ENCODE results near the gene CPSF4. TPM values are rescaled to one million over a fixed set of nuclear protein-coding genes. Genes with fewer than 3 reads are reported as not detected.

Gene CPSF4
- total RNA-seq (2014; rRNA removed; shearing (Covaris generic)) = 93.5 and 95.1 TPM in 2 replicates

DNA sequence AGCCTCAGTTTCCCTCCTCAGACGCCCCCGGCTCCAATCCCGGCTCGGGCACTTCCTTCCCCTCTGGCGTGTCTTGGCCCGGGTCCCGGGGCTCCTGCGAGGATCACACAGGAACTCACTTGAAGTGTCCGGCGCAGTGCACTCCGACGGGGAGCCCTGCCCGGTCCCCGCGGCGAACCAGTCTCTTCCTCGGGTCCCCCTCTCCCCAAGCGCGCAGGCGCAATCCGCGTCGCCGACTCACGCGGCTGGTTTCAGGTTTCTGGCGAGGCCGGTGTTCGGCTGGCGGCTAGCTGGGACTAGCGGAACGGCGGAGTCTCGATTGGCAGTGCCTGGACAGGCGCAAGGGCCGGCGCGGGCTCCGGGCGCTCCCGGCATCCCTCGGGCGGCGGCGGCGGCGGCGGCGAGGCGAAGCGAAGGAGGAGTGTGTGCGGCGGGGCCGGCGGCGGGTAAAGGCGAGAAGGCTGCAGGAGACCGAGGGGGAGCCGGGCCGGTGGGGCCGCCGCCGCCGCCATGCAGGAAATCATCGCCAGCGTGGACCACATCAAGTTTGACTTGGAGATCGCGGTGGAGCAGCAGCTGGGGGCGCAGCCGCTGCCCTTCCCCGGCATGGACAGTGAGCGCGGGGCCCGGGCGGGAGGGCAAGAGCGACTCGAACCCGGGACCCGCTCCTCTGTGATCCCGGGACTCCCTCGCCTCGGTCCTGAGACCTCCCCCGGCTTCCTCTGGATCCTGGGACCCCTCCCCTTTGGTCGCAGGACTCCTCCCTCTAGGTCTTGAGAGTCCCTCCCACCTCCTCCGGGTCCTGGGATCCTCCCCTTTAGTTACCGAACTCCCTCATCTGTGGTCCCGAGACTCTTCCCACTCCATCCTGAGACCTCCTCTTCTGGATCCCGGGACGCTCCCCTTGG, at the start of gene CPSF4, which contains the start of gene PTCD1:
Gene CPSF4 (plus strand): TSS at position 371 of the 908 bp plus-strand sequence. CDS start 140 bp downstream, at position 511.
Gene PTCD1 (minus strand): TSS at position 226 of the 908 bp plus-strand sequence. CDS start 3,556 bp downstream, outside the sequence.
- no peaks in the 10 kb centered on the region for H3K27me3 ChIP-seq (ENCODE audit: control insufficient read depth, insufficient read depth, low read length)
- DNase-seq = peak; percentile 100
- peak within 1 kb of the TSS; percentile 100 for H3K4me3 ChIP-seq (ENCODE audit: insufficient read depth, low read depth, low read length)
- peaks cover 24% of the 10 kb centered on the region for H3K36me3 ChIP-seq (replicated peaks; ENCODE audit: control insufficient read depth, insufficient read depth, low read length)

DNA sequence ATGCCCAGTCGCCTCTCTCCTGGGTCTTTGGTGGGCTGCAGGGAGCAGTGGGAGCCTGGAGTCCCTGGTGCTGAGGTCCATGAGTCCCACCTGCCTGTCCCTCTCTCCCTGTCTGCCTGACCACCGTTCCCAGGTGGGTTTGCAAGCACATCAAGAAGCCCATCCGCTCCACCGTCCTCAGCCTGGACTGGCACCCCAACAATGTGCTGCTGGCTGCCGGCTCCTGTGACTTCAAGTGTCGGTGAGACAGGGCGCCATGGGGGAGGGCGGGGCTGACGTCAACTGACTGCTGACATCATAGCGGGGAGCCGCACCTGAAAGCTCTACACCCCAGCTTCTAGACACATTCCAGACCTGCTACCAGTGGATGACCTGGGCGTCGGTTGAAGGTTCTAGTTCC, 49.0 kb upstream of the CPSF4 start:
- Histone ChIP-seq H3K27me3 (ENCODE audit: control insufficient read depth, insufficient read depth, low read length) (no peaks in the 10 kb centered on the region), H3K36me3 (replicated peaks; ENCODE audit: control insufficient read depth, insufficient read depth, low read length) (peaks cover 21% of the 10 kb centered on the region), H3K4me3 (ENCODE audit: insufficient read depth, low read depth, low read length) (no peak overlapping the region)
- peak; percentile 28 for DNase-seq

- H3K36me3 ChIP-seq (replicated peaks; ENCODE audit: control insufficient read depth, insufficient read depth, low read length) = peaks cover 23% of the 10 kb centered on the region
- H3K4me3 ChIP-seq (ENCODE audit: insufficient read depth, low read depth, low read length) = no peak overlapping the region
- peak; percentile 45 for DNase-seq
- no peaks in the 10 kb centered on the region for H3K27me3 ChIP-seq (ENCODE audit: control insufficient read depth, insufficient read depth, low read length)
Measured at GRCh38 chr7:99390941-99391602, 47.7 kb upstream of the CPSF4 start.

GRCh38 chr7:99392046-99392445, 46.7 kb upstream of the CPSF4 start:
- H3K27me3 ChIP-seq (ENCODE audit: control insufficient read depth, insufficient read depth, low read length) = no peaks in the 10 kb centered on the region
- DNase-seq = no peak
- H3K4me3 ChIP-seq (ENCODE audit: insufficient read depth, low read depth, low read length) = peak overlapping the region; percentile 62
- peaks cover 22% of the 10 kb centered on the region for H3K36me3 ChIP-seq (replicated peaks; ENCODE audit: control insufficient read depth, insufficient read depth, low read length)

DNA sequence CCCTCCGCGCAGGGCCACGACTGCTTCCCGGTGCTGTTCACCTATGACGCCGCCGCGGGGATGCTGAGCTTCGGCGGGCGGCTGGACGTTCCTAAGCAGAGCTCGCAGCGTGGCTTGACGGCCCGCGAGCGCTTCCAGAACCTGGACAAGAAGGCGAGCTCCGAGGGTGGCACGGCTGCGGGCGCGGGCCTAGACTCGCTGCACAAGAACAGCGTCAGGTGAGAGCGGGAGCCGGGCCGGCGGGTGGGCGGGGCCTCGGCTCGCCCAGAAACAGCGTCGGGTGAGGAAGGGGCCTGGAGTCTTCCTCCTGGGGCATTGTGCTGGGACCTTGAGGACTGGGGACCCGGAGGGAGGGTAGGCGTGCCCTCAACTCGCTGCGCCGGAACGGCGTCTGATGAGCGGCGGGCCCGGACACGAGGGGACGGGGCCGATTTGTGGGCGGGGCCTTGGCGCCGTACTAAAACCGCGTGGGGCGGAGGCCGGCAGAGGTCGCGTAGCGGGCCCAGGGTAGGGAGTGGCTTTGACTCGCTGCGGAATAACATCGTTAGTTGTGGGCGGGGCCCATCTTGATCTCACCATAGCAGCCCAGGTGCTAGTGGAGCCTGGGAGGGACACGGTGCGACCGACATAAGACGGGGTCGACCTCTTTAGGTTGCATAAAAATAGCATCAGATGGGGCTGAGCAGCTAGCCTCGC, 45.9 kb upstream of the CPSF4 start:
- peak; percentile 98 for DNase-seq
- no peaks in the 10 kb centered on the region for H3K27me3 ChIP-seq (ENCODE audit: control insufficient read depth, insufficient read depth, low read length)
- H3K36me3 ChIP-seq (replicated peaks; ENCODE audit: control insufficient read depth, insufficient read depth, low read length) = peaks cover 28% of the 10 kb centered on the region
- peak overlapping the region; percentile 62 for H3K4me3 ChIP-seq (ENCODE audit: insufficient read depth, low read depth, low read length)

DNA sequence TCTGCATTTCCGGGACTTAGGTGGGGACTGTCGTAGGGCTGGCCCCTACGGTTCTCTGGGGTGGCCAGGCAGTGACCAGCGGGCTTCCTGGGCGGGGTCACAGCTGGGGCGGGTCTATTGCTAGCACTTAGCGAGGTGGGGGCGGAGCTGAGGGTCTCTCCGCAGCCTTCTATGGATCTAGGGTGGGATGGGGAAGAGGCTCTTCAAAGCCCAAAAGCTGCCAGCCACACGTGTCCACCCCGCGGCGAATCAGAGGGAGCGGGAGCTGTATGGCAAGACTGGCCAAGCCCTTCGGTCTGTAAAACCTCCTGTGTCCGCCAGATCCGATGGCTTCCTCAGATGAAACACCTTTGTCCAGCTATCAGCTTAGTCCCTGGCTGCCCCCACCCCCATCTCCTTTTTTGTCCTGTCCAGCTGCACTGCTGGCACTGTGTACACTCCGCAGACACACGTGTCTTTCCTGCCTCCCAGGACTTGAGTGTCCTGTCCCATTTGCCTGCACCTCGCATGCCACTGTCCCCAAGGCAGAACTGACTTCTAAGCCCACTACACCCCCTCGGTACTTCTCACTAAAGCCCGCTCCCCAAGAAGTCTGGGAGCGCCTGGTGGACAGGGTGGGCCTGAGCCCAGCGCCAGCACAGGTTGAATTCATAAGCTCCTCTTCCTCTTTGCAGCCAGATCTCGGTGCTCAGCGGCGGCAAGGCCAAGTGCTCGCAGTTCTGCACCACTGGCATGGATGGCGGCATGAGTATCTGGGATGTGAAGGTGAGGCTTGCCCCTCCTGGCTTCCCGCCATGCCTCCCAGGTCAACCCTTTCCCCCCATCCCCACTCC, 45.2 kb upstream of the CPSF4 start:
- peak; percentile 96 for DNase-seq
- peak overlapping the region; percentile 62 for H3K4me3 ChIP-seq (ENCODE audit: insufficient read depth, low read depth, low read length)
- H3K27me3 ChIP-seq (ENCODE audit: control insufficient read depth, insufficient read depth, low read length) = no peaks in the 10 kb centered on the region
- H3K36me3 ChIP-seq (replicated peaks; ENCODE audit: control insufficient read depth, insufficient read depth, low read length) = peaks cover 29% of the 10 kb centered on the region

GRCh38 chr7:99394188-99394502, 44.6 kb upstream of the CPSF4 start:
- Histone ChIP-seq H3K27me3 (ENCODE audit: control insufficient read depth, insufficient read depth, low read length) (no peaks in the 10 kb centered on the region), H3K4me3 (ENCODE audit: insufficient read depth, low read depth, low read length) (no peak overlapping the region), H3K36me3 (replicated peaks; ENCODE audit: control insufficient read depth, insufficient read depth, low read length) (peaks cover 31% of the 10 kb centered on the region)
- DNase-seq = peak; percentile 27

DNA sequence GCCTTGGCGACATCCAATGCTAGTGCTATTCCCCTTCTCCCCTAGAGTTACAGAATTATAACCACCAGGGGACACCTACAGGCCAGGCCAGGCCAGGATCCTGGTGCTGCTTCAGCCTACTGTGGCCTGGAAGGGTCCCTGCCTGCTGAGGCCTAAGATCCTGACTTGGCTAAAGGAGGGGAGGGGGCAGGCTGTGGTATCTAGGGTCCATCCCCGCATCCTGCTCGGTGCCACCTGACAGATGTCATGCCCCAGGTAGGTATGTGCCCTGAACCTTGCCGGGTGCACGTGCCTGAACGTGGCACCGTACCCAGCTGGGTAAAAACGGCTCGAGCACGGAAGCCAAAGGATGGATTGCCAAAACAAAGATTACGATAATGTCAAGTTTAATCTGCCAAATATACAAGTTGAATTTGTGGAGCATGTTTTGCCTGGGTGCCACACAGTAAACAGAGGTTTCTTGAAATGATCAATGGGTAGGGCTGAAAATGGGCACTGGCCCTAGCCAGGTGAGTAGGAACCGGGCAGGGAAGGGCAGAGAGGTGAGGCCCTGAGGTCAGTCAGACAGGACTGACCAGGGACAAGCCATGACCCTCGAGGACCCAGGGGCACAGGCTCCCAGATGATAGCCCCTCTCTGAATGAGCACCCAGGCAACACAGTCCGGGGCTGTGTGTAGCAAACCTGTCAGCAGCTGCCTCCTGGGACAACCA, 43.0 kb upstream of the CPSF4 start:
- H3K36me3 ChIP-seq (replicated peaks; ENCODE audit: control insufficient read depth, insufficient read depth, low read length) = peaks cover 40% of the 10 kb centered on the region
- peak; percentile 64 for DNase-seq

GRCh38 chr7:99396418-99397296, 42.1 kb upstream of the CPSF4 start:
- H3K4me3 ChIP-seq (ENCODE audit: insufficient read depth, low read depth, low read length) = no peak overlapping the region
- peaks cover 41% of the 10 kb centered on the region for H3K36me3 ChIP-seq (replicated peaks; ENCODE audit: control insufficient read depth, insufficient read depth, low read length)
- H3K27me3 ChIP-seq (ENCODE audit: control insufficient read depth, insufficient read depth, low read length) = no peaks in the 10 kb centered on the region
- peak; percentile 39 for DNase-seq

More for the DNA sequence above, 43.0 kb upstream of the CPSF4 start:
- no peak overlapping the region for H3K4me3 ChIP-seq (ENCODE audit: insufficient read depth, low read depth, low read length)
- no peaks in the 10 kb centered on the region for H3K27me3 ChIP-seq (ENCODE audit: control insufficient read depth, insufficient read depth, low read length)

DNA sequence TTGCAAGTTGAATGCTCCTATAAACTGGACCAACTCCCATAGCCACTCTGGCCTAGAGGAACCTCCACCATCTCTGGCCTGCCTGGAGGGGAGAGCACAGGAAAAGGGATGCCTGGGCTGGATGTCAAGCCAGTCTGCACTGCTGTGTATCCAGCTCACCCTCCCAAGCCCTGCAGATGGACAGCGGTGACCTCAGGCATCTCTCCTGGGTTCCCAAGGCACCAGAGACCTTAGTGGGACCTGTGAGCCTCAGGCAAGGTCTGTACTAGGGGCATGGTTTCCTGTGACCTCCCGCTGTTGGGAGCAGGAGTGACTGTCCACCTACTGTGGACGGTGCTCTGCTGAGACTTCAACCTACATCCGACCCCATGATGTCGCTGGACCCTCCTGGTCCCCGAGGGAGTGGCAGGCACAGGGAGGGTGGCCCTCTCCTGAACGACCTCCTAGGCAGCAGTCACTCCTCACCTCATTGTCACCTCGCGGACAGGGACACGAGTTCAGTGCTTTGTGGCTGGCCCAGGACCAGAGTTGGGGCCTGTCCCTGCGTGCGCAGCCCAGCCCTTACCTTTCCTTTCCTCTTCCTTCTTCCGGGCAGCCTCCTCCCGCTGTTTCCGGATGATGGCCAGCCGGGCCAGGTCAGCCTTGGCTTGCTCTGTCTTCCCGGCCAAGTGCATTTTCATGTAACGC, 41.3 kb upstream of the CPSF4 start:
- Histone ChIP-seq H3K27me3 (ENCODE audit: control insufficient read depth, insufficient read depth, low read length) (no peaks in the 10 kb centered on the region), H3K4me3 (ENCODE audit: insufficient read depth, low read depth, low read length) (no peak overlapping the region), H3K36me3 (replicated peaks; ENCODE audit: control insufficient read depth, insufficient read depth, low read length) (peaks cover 45% of the 10 kb centered on the region)
- peak; percentile 31 for DNase-seq

GRCh38 chr7:99398891-99399445, 39.8 kb upstream of the CPSF4 start:
- Histone ChIP-seq H3K36me3 (replicated peaks; ENCODE audit: control insufficient read depth, insufficient read depth, low read length) (peaks cover 53% of the 10 kb centered on the region), H3K27me3 (ENCODE audit: control insufficient read depth, insufficient read depth, low read length) (no peaks in the 10 kb centered on the region), H3K4me3 (ENCODE audit: insufficient read depth, low read depth, low read length) (no peak overlapping the region)
- DNase-seq = peak; percentile 23

- no peak for DNase-seq
- Histone ChIP-seq H3K27me3 (ENCODE audit: control insufficient read depth, insufficient read depth, low read length) (no peaks in the 10 kb centered on the region), H3K4me3 (ENCODE audit: insufficient read depth, low read depth, low read length) (no peak overlapping the region), H3K36me3 (replicated peaks; ENCODE audit: control insufficient read depth, insufficient read depth, low read length) (peaks cover 59% of the 10 kb centered on the region)
Measured at GRCh38 chr7:99399597-99399996, 39.1 kb upstream of the CPSF4 start.

Data from H7 (cell line).